PC-3 (cell line): ENCODE data around the gene PGS1.

ENCODE experiments used
- EZH2 ChIP-seq: fragments of 300-600 bp; sonication (generic); IDR thresholded peaks from one replicate; pipeline ENCODE4 v1.6.1; 2017; ENCODE audit warnings: antibody characterized with exemption, mild to moderate bottlenecking, low read length; ENCODE audit not compliant: unreplicated experiment
- EZH2phosphoT487 ChIP-seq: fragments of 300-600 bp; sonication (generic); IDR thresholded peaks from 2 replicates; pipeline ENCODE4 v1.6.1; 2018; ENCODE audit warnings: mild to moderate bottlenecking, antibody characterized with exemption, low read length, borderline replicate concordance
- TF ChIP-seq, protein P1 (sequence below): fragments of 300-600 bp; sonication (generic); conservative IDR thresholded peaks from 2 replicates; pipeline ENCODE4 v1.5.1; 2017; ENCODE audit warnings: antibody characterized with exemption, low read depth, mild to moderate bottlenecking, low read length

GRCh38 chr17:78398390-78398789 lies 19.9 kb downstream of the PGS1 start:
- TF ChIP-seq, protein P1, sequence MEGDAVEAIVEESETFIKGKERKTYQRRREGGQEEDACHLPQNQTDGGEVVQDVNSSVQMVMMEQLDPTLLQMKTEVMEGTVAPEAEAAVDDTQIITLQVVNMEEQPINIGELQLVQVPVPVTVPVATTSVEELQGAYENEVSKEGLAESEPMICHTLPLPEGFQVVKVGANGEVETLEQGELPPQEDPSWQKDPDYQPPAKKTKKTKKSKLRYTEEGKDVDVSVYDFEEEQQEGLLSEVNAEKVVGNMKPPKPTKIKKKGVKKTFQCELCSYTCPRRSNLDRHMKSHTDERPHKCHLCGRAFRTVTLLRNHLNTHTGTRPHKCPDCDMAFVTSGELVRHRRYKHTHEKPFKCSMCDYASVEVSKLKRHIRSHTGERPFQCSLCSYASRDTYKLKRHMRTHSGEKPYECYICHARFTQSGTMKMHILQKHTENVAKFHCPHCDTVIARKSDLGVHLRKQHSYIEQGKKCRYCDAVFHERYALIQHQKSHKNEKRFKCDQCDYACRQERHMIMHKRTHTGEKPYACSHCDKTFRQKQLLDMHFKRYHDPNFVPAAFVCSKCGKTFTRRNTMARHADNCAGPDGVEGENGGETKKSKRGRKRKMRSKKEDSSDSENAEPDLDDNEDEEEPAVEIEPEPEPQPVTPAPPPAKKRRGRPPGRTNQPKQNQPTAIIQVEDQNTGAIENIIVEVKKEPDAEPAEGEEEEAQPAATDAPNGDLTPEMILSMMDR = no peak
- no peak for TF ChIP-seq EZH2phosphoT487
- TF ChIP-seq EZH2 = no peak
